Activated CD4-positive, alpha-beta T cell treated with anti-CD3 and anti-CD28 coated beads, Interleukin-2, Interleukin-4, amounts not matched to agents 100 ng/mL and 50 ng/mL, durations not matched to agents 16 hours and 8 hours (primary cell): Measurements from ENCODE around the gene PNPLA6.

Source experiments
- DNase-seq: peaks from one replicate; pipeline ENCODE4 v3.0.0-alpha.2; 2020; ENCODE audit warnings: low spot score

PNPLA6 gene

GRCh38 chr19:7515645-7516151 lies 19.8 kb upstream of the PNPLA6 start, which contains the start of gene ZNF358:
Gene ZNF358, plus strand, starts transcription at chr19:7516103. Its CDS starts 3,140 bp downstream, at chr19:7519243.
- no peak for DNase-seq

- DNase-seq = no peak
Observed at GRCh38 chr19:7516333-7516732, 19.2 kb upstream of the PNPLA6 start.

- DNase-seq = no peak
Observed at GRCh38 chr19:7516878-7517277, 18.6 kb upstream of the PNPLA6 start.

- no peak for DNase-seq
Observed at GRCh38 chr19:7519361-7520130, 16.0 kb upstream of the PNPLA6 start.

DNA sequence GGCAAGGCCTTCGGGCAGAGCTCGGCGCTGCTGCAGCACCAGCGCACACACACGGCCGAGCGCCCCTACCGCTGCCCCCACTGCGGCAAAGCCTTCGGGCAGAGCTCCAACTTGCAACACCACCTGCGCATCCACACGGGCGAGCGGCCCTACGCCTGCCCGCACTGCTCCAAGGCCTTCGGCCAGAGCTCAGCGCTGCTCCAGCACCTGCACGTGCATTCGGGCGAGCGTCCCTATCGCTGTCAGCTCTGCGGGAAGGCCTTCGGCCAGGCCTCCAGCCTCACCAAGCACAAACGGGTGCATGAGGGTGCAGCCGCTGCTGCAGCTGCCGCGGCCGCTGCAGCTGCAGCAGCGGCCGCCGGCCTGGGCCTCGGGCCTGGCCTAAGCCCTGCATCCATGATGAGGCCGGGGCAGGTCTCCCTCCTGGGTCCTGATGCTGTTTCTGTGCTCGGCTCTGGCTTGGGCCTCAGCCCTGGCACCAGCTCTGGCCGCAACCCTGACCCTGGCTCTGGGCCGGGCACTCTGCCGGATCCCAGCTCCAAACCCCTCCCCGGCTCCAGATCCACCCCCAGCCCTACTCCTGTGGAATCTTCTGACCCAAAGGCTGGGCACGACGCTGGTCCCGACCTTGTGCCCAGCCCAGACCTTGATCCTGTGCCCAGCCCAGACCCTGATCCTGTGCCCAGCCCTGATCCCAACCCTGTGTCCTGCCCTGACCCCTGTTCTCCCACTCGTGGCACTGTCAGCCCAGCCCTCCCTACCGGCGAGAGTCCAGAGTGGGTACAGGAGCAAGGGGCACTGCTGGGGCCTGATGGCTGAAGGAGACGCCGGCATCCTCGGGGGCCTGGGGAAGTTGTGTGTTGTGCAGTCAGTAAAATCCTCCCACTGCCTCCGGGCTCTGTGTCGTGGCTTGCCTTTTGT lies 15.1 kb upstream of the PNPLA6 start:
- DNase-seq = no peak

DNA sequence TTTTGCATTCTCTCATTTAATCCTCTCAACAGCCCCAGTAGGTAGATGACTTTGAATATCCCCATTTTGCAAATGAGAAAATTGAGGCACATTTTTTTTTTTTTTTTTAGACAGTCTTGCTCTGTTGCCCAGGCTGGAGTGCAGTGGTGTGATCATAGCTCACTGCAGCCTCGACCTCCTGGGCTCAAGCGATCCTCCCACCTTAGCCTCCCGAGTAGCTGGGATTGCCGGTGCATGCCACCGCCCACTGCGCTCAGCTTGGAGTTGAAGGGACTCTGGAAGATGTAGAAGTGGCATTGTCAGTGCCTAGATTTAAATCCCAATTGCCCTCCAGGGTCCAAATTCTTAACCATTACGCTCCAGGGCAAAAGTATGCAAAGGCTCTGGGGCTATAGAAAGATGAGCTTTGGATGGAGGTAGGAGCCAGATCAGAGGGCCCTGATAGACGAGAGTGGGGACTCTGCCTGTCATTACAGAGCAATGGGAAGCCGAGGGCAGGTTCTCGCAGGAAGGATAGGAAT lies 13.9 kb upstream of the PNPLA6 start:
- DNase-seq = no peak

GRCh38 chr19:7522072-7522922 lies 13.2 kb upstream of the PNPLA6 start, which contains the start of gene MCOLN1:
Gene MCOLN1, plus strand, starts transcription at chr19:7522624. Its CDS starts 127 bp downstream, at chr19:7522751.
- DNase-seq = peak; percentile 99

DNA sequence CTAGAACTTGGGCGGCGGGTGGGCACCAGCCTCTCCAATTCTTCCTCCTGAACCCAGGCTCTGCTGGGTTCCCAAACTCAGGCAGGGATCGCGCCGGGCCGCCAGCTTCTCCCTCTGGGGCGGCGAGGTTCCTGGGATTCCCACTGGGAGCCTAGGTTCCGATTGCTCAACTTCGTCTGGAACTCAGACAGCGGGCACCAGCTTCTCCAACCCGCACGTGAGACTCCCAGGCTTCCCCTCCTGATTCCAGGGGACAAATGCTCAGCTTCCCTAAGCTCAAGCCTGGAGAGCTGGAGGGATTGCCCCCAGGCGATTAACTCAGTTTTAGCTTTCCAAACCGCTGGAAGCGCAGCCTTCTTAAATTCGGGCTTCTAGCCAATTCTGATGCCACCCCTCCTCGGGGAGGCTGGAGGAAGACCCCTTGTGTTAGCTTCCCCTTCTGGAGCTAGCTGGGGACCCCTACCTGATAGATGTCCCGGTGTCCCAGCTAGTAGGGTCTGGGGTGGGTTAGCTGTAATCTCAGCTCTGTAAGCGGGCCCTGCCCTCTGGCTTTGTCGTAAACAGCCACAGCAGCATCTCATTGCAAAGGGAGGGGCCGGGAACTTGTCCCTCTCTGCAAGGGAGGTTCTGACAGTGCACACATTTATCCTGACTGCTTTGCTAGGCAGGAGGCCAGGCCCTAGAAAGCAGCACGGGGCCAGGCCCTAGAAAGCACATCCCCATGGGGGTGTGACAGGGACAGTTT lies 12.4 kb upstream of the PNPLA6 start:
- no peak for DNase-seq

DNA sequence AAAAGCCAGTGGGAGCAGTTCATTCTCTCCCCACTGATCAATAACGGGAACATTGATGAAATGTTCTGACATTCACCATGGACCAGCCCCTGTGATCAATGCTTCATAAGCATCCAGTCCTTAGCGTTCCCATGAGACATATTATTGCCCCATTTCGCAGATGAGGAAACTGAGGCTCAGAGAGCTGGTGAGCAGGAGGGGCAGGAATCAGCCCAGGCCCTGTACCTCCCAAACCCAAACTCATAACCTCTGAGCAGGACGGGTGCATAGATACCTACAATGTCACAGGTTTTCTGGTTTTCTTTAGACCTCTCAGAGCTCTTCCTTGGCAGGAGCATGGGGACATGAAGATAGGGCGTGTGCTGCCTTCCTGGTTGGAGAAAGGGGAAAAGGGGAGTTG lies 11.0 kb upstream of the PNPLA6 start:
- DNase-seq = no peak

DNA sequence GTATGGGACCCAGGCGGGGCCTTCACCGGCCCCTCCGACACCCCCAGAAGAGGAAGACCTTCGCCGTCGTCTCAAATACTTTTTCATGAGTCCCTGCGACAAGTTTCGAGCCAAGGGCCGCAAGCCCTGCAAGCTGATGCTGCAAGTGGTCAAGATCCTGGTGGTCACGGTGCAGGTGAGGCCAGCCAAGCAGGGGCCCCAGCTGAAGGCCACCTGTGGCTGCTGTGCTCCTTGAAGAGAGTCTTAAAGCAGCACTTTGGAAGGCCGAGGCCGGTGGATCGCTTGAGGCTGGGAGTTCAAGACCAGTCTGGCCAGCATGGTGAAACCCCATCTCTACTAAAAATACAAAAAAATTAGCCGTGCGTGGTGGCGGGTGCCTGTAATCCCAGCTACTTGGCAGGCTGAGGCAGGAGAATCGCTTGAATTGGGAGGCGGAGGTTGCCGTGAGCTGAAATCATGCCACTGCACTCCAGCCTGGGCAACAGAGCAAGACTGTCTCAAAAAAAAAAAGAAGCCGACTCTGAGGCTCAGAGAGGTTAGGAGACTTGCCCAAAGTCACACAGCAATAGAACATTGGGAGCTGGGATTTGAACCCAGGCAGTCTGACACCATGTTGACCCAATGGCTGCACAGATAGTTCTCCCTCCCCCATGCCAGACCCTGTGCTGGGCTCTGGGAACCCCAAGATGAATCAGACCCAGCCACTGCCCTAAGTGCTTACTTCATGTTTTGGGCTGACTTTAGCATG lies 10.4 kb upstream of the PNPLA6 start:
- no peak for DNase-seq

GRCh38 chr19:7526059-7526929 lies 9.2 kb upstream of the PNPLA6 start:
- DNase-seq = no peak

DNA sequence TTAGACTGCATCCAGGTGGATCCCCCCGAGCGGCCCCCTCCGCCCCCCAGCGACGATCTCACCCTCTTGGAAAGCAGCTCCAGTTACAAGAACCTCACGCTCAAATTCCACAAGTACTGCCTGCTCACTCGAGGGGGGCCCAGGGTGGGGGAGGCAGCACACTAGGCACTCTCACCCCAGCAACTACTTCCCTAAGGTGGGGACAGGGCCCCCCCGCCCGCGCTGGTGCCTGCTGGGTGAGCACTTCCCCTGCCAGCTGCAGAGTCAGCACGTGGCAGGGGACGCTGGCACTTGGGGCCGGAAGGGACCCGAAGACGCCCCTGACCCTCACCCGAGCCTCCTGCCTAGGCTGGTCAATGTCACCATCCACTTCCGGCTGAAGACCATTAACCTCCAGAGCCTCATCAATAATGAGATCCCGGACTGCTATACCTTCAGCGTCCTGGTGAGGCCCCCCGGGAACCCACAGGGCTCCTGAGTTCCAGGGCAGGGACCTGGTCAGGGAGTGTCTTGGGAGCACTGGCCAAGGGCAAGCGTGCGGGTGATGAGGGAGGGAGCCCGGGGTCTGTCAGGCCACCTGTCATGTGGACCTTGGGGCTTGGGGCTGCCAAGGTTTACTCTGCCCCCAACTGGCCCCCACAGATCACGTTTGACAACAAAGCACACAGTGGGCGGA lies 7.9 kb upstream of the PNPLA6 start:
- no peak for DNase-seq

DNA sequence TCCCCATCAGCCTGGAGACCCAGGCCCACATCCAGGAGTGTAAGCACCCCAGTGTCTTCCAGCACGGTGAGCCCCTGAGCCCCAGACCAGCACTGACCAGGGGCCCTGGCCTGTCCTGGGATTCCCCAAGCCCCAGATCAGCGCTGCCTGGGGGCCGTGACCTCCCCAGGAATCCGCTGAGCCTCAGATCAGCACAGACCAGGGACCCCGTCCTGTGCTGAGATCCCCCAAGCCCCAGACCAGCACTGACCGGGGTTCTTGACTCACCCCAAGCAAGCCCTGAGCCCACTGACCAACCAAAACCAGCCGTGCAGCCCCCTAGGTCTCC lies 7.4 kb upstream of the PNPLA6 start:
- no peak for DNase-seq

DNA sequence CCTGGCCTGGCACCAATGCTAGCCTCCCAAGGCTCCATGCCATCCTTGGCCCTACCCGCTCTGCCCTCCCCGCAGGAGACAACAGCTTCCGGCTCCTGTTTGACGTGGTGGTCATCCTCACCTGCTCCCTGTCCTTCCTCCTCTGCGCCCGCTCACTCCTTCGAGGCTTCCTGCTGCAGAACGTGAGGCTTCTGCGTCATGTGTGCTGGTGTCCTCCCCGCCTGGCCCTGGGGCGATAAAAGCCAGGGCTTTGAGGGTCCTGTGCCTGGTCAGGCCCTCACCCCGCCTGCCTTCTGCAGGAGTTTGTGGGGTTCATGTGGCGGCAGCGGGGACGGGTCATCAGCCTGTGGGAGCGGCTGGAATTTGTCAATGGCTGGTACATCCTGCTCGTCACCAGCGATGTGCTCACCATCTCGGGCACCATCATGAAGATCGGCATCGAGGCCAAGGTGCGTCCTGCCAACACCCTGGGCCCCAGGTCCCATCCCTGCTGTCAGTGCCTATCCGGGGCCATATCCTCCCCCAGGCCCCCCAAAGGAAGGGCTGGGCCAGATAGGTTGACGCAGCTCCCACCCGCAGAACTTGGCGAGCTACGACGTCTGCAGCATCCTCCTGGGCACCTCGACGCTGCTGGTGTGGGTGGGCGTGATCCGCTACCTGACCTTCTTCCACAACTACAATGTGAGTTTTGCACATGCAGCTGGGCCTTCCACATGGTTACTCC lies 6.8 kb upstream of the PNPLA6 start:
- DNase-seq = no peak

- no peak for DNase-seq
Observed at GRCh38 chr19:7529246-7529600, 6.3 kb upstream of the PNPLA6 start.

- no peak for DNase-seq
Observed at GRCh38 chr19:7529610-7530490, 5.7 kb upstream of the PNPLA6 start.

DNA sequence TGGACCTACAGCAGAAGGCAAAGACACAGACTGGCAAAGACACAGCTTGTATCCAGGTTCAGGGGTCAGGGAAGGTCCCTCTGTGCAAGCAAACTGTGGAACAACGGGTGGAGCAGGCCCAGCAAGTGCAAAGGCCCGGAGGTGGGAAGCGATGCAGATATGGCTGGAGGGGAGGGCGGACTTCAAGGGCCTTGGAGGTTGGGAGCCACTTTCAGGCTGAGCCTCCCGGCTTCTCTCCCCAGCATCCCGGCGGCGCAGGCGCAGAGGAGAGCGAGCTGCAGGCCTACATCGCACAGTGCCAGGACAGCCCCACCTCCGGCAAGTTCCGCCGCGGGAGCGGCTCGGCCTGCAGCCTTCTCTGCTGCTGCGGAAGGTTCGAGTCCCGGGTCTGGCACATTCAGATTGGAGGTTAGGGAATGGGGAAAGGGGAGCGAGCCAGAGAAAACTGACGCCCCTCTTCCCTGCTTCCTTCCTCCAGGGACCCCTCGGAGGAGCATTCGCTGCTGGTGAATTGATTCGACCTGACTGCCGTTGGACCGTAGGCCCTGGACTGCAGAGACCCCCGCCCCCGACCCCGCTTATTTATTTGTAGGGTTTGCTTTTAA lies 2.1 kb upstream of the PNPLA6 start:
- no peak for DNase-seq
